SW 1271 (cell line): ENCODE measurements around the gene GSTM5.
"Not testable (repeated sequence)": the region's sequence is repeated elsewhere in the genome, so short reads cannot be mapped to it uniquely, and the experiment has no call there.

Source experiments
- DNase-seq, 2 experiments: peaks; one replicate each; lab custom pipeline; 2025; lab: John Stamatoyannopoulos, UW

The GSTM5 gene

GRCh38 chr1:109728870-109729269 is 16.8 kb downstream of the GSTM5 start:
- DNase-seq = no peak

- DNase-seq = no peak
Measured at GRCh38 chr1:109730666-109731065, 18.6 kb downstream of the GSTM5 start.

- no peak for DNase-seq
Measured at GRCh38 chr1:109732390-109732881, 20.4 kb downstream of the GSTM5 start.

GRCh38 chr1:109733236-109733870 is 21.3 kb downstream of the GSTM5 start:
- DNase-seq = no peak

GRCh38 chr1:109739738-109740614 is 27.9 kb downstream of the GSTM5 start:
- DNase-seq = peak in 1 of 2 experiments; percentile 64

- DNase-seq = peak in 1 of 2 experiments; percentile 32
Measured at GRCh38 chr1:109740615-109741373, 28.7 kb downstream of the GSTM5 start, which contains the start of gene GSTM3. TSS of gene GSTM3 (minus strand) at chr1:109741038. CDS start at chr1:109740287, 751 bp downstream.

GRCh38 chr1:109748311-109748710 is 36.3 kb downstream of the GSTM5 start:
- not testable (repeated sequence) for DNase-seq

- no peak for DNase-seq
Measured at GRCh38 chr1:109749221-109749620, 37.2 kb downstream of the GSTM5 start.

GRCh38 chr1:109750241-109750882 is 38.3 kb downstream of the GSTM5 start:
- no peak for DNase-seq

- no peak for DNase-seq
Measured at GRCh38 chr1:109750920-109751319, 38.9 kb downstream of the GSTM5 start.

- DNase-seq = no peak
Measured at GRCh38 chr1:109751531-109752260, 39.6 kb downstream of the GSTM5 start.

- no peak for DNase-seq
Measured at GRCh38 chr1:109754738-109755137, 42.7 kb downstream of the GSTM5 start.

GRCh38 chr1:109756325-109756724 is 44.3 kb downstream of the GSTM5 start:
- not testable (repeated sequence) for DNase-seq

GRCh38 chr1:109756848-109757521 is 44.9 kb downstream of the GSTM5 start:
- no peak for DNase-seq

GRCh38 chr1:109757936-109758786 is 46.1 kb downstream of the GSTM5 start:
- no peak for DNase-seq

GRCh38 chr1:109759513-109760334 is 47.7 kb downstream of the GSTM5 start:
- DNase-seq = no peak

GRCh38 chr1:109760581-109761226 is 48.7 kb downstream of the GSTM5 start:
- DNase-seq = no peak
